K562 (cell line): ENCODE measurements around the gene ASF1B. TPM values are rescaled to one million over a fixed set of nuclear protein-coding genes. Genes with fewer than 3 reads are reported as not detected.

Experiments used
- ATAC-seq: fragments of 200-7000 bp; cut with Tn5 transposase; 3 replicates; pipeline ENCODE4 v1.9.1; 2020; ENCODE audit warnings: moderate library complexity
- BruUV-seq: library from RNA; stranded (reverse); fragments of 400-500 nt; replicated peaks from 2 replicates; lab custom pipeline; 2021; lab: Mats Ljungman, UMichigan
- CTCF ChIA-PET: fragments of 300-600 bp; formaldehyde crosslinking; extraction: SDS; loops from one replicate; lab custom pipeline; 2021; ENCODE audit warnings: low intra/inter-chr PET ratio; lab: Yijun Ruan, JAX
- POLR2A ChIA-PET: fragments of 300-600, 350-650 bp; sonication (Branson Sonifier 250); formaldehyde crosslinking; extraction: SDS; loops from one replicate; lab custom pipeline; 2021; ENCODE audit warnings: antibody characterized with exemption, inconsistent platforms; lab: Yijun Ruan, JAX
- DNase-seq, 4 experiments: peaks; one replicate each; pipeline versions ENCODE4 v3.0.0 to v3.0.0-alpha.2; 2011 to 2018; ENCODE audit warnings: low spot score in 3 of 4, mixed read lengths in 3 of 4; ENCODE audit errors: extremely low read depth in 1 of 4
- FAIRE-seq: peaks from 2 replicates; lab custom pipeline; 2011; peaks lifted over from hg19 to GRCh38; lab: Jason Lieb, UNC
- H2AFZ ChIP-seq: 2 replicates; pipeline ENCODE4 v1.6.0; 2011; ENCODE audit warnings: low read depth, low read length, control low read depth, inconsistent platforms
- H3K27ac ChIP-seq: fragments of 200-600 bp; 3 replicates; pipeline ENCODE4 v1.8.0; 2011; ENCODE audit warnings: low read depth, mild to moderate bottlenecking, control low read depth, inconsistent platforms, low read length, moderate library complexity, mixed read lengths; ENCODE audit errors: extremely low read depth
- H3K27me3 ChIP-seq, 2 experiments: fragments of 300-600 bp in 1 of 2; 2 replicates in 1 of 2; 3 replicates in 1 of 2; pipeline versions ENCODE4 v1.6.0 to v1.8.0; 2011; ENCODE audit warnings: inconsistent platforms in 2 of 2, low read length in 2 of 2, mild to moderate bottlenecking in 1 of 2, mixed read lengths in 1 of 2, moderate library complexity in 1 of 2; ENCODE audit not compliant: control insufficient read depth in 2 of 2, insufficient read depth in 2 of 2
- H3K36me3 ChIP-seq: fragments of 300-600 bp; 3 replicates; pipeline ENCODE4 v1.8.0; 2011; ENCODE audit warnings: mild to moderate bottlenecking, low read length, inconsistent platforms; ENCODE audit not compliant: control insufficient read depth, insufficient read depth
- H3K4me1 ChIP-seq, 2 experiments: fragments of 200-600 bp in 1 of 2; replicated peaks in 1 of 2; 2 replicates in 1 of 2; 3 replicates in 1 of 2; pipeline versions ENCODE4 v1.5.1 to v1.8.0; 2011; ENCODE audit warnings: inconsistent platforms in 2 of 2, low read length in 2 of 2, mild to moderate bottlenecking in 1 of 2, mixed read lengths in 1 of 2, moderate library complexity in 1 of 2; ENCODE audit not compliant: control insufficient read depth in 2 of 2, insufficient read depth in 2 of 2
- H3K4me2 ChIP-seq: 2 replicates; pipeline ENCODE4 v1.6.1; 2011; ENCODE audit warnings: low read length, control low read depth, inconsistent platforms, mixed read lengths; ENCODE audit not compliant: insufficient read depth
- H3K4me3 ChIP-seq: fragments of 200-600 bp; sonication (generic), shearing (Covaris generic); 2 replicates; pipeline ENCODE4 v1.5.1; 2016; ENCODE audit warnings: control low read depth, inconsistent platforms
- H3K79me2 ChIP-seq: fragments of 200-600 bp; 3 replicates; pipeline ENCODE4 v1.8.0; 2011; ENCODE audit warnings: low read length, inconsistent platforms; ENCODE audit not compliant: control insufficient read depth, insufficient read depth
- H3K9ac ChIP-seq, 2 experiments: 2 replicates each; pipeline versions ENCODE4 v1.6.0 to v1.6.1; 2011; ENCODE audit warnings: low read depth in 2 of 2, low read length in 2 of 2, control low read depth in 1 of 2, inconsistent platforms in 1 of 2, mild to moderate bottlenecking in 1 of 2, mixed read lengths in 1 of 2; ENCODE audit not compliant: insufficient read depth in 1 of 2
- H3K9me1 ChIP-seq: one replicate; pipeline ENCODE4 v1.6.0; 2011; ENCODE audit warnings: inconsistent platforms, mild to moderate bottlenecking, low read length, moderate library complexity; ENCODE audit not compliant: control insufficient read depth, insufficient read depth
- H3K9me3 ChIP-seq: replicated peaks from 2 replicates; pipeline ENCODE4 v1.5.1; 2011; ENCODE audit warnings: low read depth, low read length, inconsistent platforms; ENCODE audit not compliant: control insufficient read depth, insufficient read depth
- H4K20me1 ChIP-seq: replicated peaks from 2 replicates; pipeline ENCODE4 v1.6.1; 2011; ENCODE audit warnings: low read length, inconsistent platforms, mixed read lengths; ENCODE audit not compliant: control insufficient read depth, insufficient read depth
- ADNP ChIP-seq: fragments of 200-800 bp; sonication (Bioruptor generic); IDR thresholded peaks from 2 replicates; pipeline ENCODE4 v1.6.1; 2016; ENCODE audit warnings: missing genetic modification characterization, missing compliant biosample characterization
- CAMTA2 ChIP-seq: fragments of 250-450 bp; sonication (Bioruptor Pico); conservative IDR thresholded peaks from 2 replicates; pipeline ENCODE4 v1.5.1; 2022
- CCNT2 ChIP-seq: IDR thresholded peaks from 2 replicates; pipeline ENCODE4 v1.6.1; 2011; ENCODE audit warnings: borderline replicate concordance, low read depth, mild to moderate bottlenecking, moderate library complexity, mixed read lengths, low read length; ENCODE audit not compliant: insufficient read length; ENCODE audit errors: extremely low read depth
- E2F6 ChIP-seq, 2 experiments: IDR thresholded peaks; 2 replicates each; pipeline ENCODE4 v1.6.1; 2011; ENCODE audit warnings: borderline replicate concordance in 1 of 2, control low read depth in 1 of 2, low read depth in 1 of 2, low read length in 1 of 2, mild to moderate bottlenecking in 1 of 2, mixed read lengths in 1 of 2, moderate library complexity in 1 of 2; ENCODE audit not compliant: insufficient read depth in 1 of 2, insufficient read length in 1 of 2, poor library complexity in 1 of 2, severe bottlenecking in 1 of 2; ENCODE audit errors: extremely low read depth in 1 of 2
- ELF1 ChIP-seq: fragments of 200-800 bp; sonication (Bioruptor generic); IDR thresholded peaks from 2 replicates; pipeline ENCODE4 v1.6.1; 2016; ENCODE audit warnings: missing genetic modification characterization, missing compliant biosample characterization
- HDAC8 ChIP-seq: fragments of 450-650 bp; IDR thresholded peaks from 2 replicates; pipeline ENCODE4 v1.6.1; 2016; ENCODE audit warnings: mild to moderate bottlenecking, missing genetic modification characterization, moderate library complexity, missing compliant biosample characterization
- L3MBTL2 ChIP-seq: fragments of 450-650 bp; IDR thresholded peaks from 2 replicates; pipeline ENCODE4 v1.6.1; 2016; ENCODE audit warnings: mild to moderate bottlenecking, moderate library complexity
- MAZ ChIP-seq, 2 experiments: fragments of 450-650 bp in 1 of 2; sonication (generic) in 1 of 2; formaldehyde crosslinking; IDR thresholded peaks in 1 of 2; conservative IDR thresholded peaks in 1 of 2; 2 replicates each; pipeline versions ENCODE4 v1.4.0 to v1.5.0; 2020; ENCODE audit warnings: mild to moderate bottlenecking in 1 of 2, missing genetic modification reagents in 1 of 2
- MEF2A ChIP-seq: IDR thresholded peaks from 2 replicates; pipeline ENCODE4 v1.6.1; 2011; ENCODE audit warnings: low read depth, mild to moderate bottlenecking, low read length, moderate library complexity; ENCODE audit not compliant: control insufficient read depth
- MTA2 ChIP-seq: fragments of 450-650 bp; IDR thresholded peaks from 2 replicates; pipeline ENCODE4 v1.6.1; 2016; ENCODE audit warnings: low read depth
- POLR2B ChIP-seq: fragments of 450-650 bp; IDR thresholded peaks from 2 replicates; pipeline ENCODE4 v1.6.1; 2018; ENCODE audit warnings: low read depth; ENCODE audit not compliant: partially characterized antibody
- RNF2 ChIP-seq: sonication (generic); IDR thresholded peaks from 2 replicates; pipeline ENCODE4 v1.6.1; 2016
- SMAD3 ChIP-seq: fragments of 450-650 bp; formaldehyde crosslinking; conservative IDR thresholded peaks from 2 replicates; pipeline ENCODE4 v1.4.0; 2020; ENCODE audit warnings: mild to moderate bottlenecking
- U2AF2 ChIP-seq: fragments of 200-400 bp; formaldehyde crosslinking; optimal IDR thresholded peaks from 2 replicates; pipeline ENCODE3; 2017; ENCODE audit warnings: low read depth, mild to moderate bottlenecking, low read length
- ZBTB17 ChIP-seq: fragments of 450-650 bp; formaldehyde crosslinking; IDR thresholded peaks from 2 replicates; pipeline ENCODE4 v1.4.0; 2020; ENCODE audit warnings: mild to moderate bottlenecking
- ZBTB7A ChIP-seq: IDR thresholded peaks from 2 replicates; pipeline ENCODE4 v1.6.1; 2011; ENCODE audit warnings: low read depth, mild to moderate bottlenecking, low read length, moderate library complexity, borderline replicate concordance; ENCODE audit not compliant: control insufficient read depth
- ZBTB8A ChIP-seq: fragments of 450-650 bp; IDR thresholded peaks from 2 replicates; pipeline ENCODE4 v1.6.1; 2018; ENCODE audit warnings: mild to moderate bottlenecking, moderate library complexity; ENCODE audit not compliant: partially characterized antibody
- ZNF707 ChIP-seq: fragments of 250-450 bp; sonication (Bioruptor Pico); conservative IDR thresholded peaks from 2 replicates; pipeline ENCODE4 v1.8.0; 2022; ENCODE audit warnings: inconsistent platforms, mild to moderate bottlenecking, moderate library complexity
- WGBS: fragments of 100-300 bp; shearing (Covaris generic); methylation state at CpG from one replicate; pipeline ENCODE4 v1.1.6; 2016; ENCODE audit warnings: low coverage, mixed read lengths; ENCODE audit not compliant: insufficient coverage; ENCODE audit errors: missing lambda C conversion rate; 5-methylcytosine and 5-hydroxymethylcytosine counted together
- in situ Hi-C: fragments of 300-500 bp; cut with MboI; formaldehyde crosslinking; loops from 4 replicates; pipeline ENCODE4 v1.15.0; 2018; ENCODE audit warnings: inconsistent platforms, mixed read lengths
- intact Hi-C: fragments of 100-400 bp; cut with micrococcal nuclease; formaldehyde crosslinking; loops from 2 replicates; pipeline ENCODE4 v1.14.2; 2022
- polyA plus RNA-seq, 8 experiments: library from polyadenylated mRNA; depleted of rRNA in 4 of 8; stranded (reverse) in 5 of 8; unstranded in 3 of 8; fragments of >200 nt; fragmentation: Nextera tagmentation in 2 of 8; fragmentation: Illumina TruSeq in 1 of 8; extraction: Ambion mirVana in 2 of 8; extraction: Trizol in 1 of 8; gene quantifications; 2 replicates each; pipeline versions ENCODE4 v1.2.1 to v1.2.3, GENCODE V29; 2011 to 2014; ENCODE audit warnings: inconsistent platforms in 1 of 8, missing spikeins in 1 of 8
- total RNA-seq, 7 experiments: library from RNA; depleted of rRNA in 6 of 7; stranded (reverse); fragments of >200 nt in 6 of 7; fragmentation: Illumina TruSeq in 2 of 7; extraction: Trizol in 2 of 7; gene quantifications; 2 replicates each; pipeline versions ENCODE4 v1.2.1 to v1.2.3, GENCODE V29; 2011 to 2021; ENCODE audit warnings: low replicate concordance in 1 of 7
- TF ChIP-seq, protein P1 (sequence below): fragments of 150-350 bp; conservative IDR thresholded peaks from 2 replicates; pipeline ENCODE4 v1.6.1; 2014; ENCODE audit warnings: low read length

ASF1B gene
- total and polyA plus RNA-seq, 9 of the 15 experiments (the other 6 are each of a cell fraction or from before 2014, with no cell fraction given), result 6.0 to 69.4 (median 53.3) TPM

DNA sequence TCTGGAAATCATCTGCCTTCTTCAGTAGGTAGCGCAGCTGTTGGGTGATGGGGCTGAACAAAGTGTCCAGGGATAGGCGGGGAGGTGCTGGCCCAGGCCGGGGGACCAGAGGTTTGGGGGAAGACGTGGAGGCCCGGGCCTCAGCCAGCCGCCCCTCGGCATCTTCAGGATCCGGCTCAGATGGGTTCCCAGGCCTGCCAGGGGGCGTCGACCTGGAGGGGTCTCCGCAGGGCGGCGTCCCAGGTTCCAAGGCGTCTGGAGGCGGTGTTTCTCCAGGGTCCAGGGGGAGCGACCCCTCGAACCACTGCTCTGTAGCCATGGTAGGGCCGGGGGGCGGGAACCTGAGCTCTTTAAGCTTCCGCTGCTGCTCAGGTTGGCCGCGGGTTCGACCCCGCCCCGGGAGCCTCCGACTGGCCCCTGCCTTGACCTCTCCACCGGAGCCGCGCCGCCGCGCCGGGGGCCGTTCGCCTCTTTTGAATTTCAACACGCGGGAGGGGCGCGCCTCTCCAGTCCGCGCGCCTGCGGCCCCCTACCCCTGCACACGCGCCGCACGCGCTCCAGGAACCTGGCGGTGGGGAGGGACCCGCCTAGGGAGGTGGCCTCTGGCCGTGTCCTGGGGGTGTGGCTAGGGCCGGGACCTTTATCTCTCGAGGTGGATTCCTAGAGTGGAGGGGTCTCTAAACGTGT is 50.9 kb downstream of the ASF1B start, which contains the start of gene C19orf67:
C19orf67 (minus strand) TSS at position 475 of the 687 bp plus-strand sequence; CDS start at position 319, 156 bp downstream.
- WGBS, result 24% methylated on average over 31 of the region's 54 CpGs
- Histone ChIP-seq H2AFZ (peak within 1 kb of the TSS; percentile 79), H3K4me2 (peak within 1 kb of the TSS; percentile 81), H3K9ac (peak within 1 kb of the TSS; percentile 17 to 90), H3K9me1 (no peaks in the 10 kb centered on the region), H3K79me2 (peaks cover 15% of the 10 kb centered on the region), H4K20me1 (no peaks in the 10 kb centered on the region), H3K27ac (peak within 1 kb of the TSS; percentile 43; the same call in 2 of the 3 replicates), H3K4me3 (peak within 1 kb of the TSS; percentile 48), H3K4me1 (peaks cover 15 to 43% of the 10 kb centered on the region in 2 experiments; a peak in 4 of 5 replicates), H3K36me3 (peaks cover 25% of the 10 kb centered on the region; the same call in 2 of the 3 replicates), H3K27me3 (no peaks in the 10 kb centered on the region), H3K9me3 (no peaks in the 10 kb centered on the region)
- ATAC-seq (peak; percentile 73), FAIRE-seq (no peak), DNase-seq (peak; percentile 63 to 75 (median 64))
- POLR2A ChIA-PET, result interaction anchor here (1.1 kb wide), 2 partner anchors 51 to 79 kb away, joined by 3 to 5 read pairs; partner anchors contain the start of genes ASF1B and RFX1
- intact Hi-C loops (no loop called here), in situ Hi-C loops (no loop called here)
- CTCF ChIA-PET, result interaction anchor here (0.6 kb wide), 1 partner anchor 222 kb away, joined by 4 read pairs; no protein-coding TSS in a partner anchor
- no TSS peak for BruUV-seq
- TF ChIP-seq E2F6 (IDR thresholded peaks at IDR 0.05; ENCODE audit: borderline replicate concordance in 1 of 2, extremely low read depth in 1 of 2, insufficient read depth in 1 of 2, insufficient read length in 1 of 2, low read depth in 1 of 2, low read length in 1 of 2, poor library complexity in 1 of 2, severe bottlenecking in 1 of 2), result peak; percentile 25 to 71
- no peak for TF ChIP-seq RNF2
- TF ChIP-seq U2AF2, result no peak
- no peak for TF ChIP-seq ADNP (tag)
- no peak for TF ChIP-seq ZBTB17 (CRISPR knock-in tag)
- TF ChIP-seq, protein P1, sequence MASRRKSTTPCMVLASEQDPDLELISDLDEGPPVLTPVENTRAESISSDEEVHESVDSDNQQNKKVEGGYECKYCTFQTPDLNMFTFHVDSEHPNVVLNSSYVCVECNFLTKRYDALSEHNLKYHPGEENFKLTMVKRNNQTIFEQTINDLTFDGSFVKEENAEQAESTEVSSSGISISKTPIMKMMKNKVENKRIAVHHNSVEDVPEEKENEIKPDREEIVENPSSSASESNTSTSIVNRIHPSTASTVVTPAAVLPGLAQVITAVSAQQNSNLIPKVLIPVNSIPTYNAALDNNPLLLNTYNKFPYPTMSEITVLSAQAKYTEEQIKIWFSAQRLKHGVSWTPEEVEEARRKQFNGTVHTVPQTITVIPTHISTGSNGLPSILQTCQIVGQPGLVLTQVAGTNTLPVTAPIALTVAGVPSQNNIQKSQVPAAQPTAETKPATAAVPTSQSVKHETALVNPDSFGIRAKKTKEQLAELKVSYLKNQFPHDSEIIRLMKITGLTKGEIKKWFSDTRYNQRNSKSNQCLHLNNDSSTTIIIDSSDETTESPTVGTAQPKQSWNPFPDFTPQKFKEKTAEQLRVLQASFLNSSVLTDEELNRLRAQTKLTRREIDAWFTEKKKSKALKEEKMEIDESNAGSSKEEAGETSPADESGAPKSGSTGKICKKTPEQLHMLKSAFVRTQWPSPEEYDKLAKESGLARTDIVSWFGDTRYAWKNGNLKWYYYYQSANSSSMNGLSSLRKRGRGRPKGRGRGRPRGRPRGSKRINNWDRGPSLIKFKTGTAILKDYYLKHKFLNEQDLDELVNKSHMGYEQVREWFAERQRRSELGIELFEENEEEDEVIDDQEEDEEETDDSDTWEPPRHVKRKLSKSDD, result no peak
- peak; percentile 41 for TF ChIP-seq CCNT2
- no peak for TF ChIP-seq SMAD3 (CRISPR knock-in tag)
- TF ChIP-seq MEF2A, result no peak
- TF ChIP-seq ZBTB7A, result peak; percentile 70
- TF ChIP-seq MTA2, result no peak
- TF ChIP-seq ZNF707 (CRISPR knock-in tag), result no peak
- peak; percentile 41 to 67; a peak in 2 of 4 replicates for TF ChIP-seq MAZ (CRISPR knock-in tag; conservative IDR thresholded peaks at IDR 0.05 in 1 of 2, IDR thresholded peaks at IDR 0.05 in 1 of 2)
- TF ChIP-seq HDAC8 (tag), result no peak
- no peak for TF ChIP-seq ZBTB8A
- no peak for TF ChIP-seq ELF1 (tag)
- no peak for TF ChIP-seq CAMTA2
- TF ChIP-seq L3MBTL2, result peak; percentile 74; the same call in 1 of the 2 replicates
- TF ChIP-seq POLR2B, result no peak
